ENCODE measurements around the gene ZNF30. TPM values are rescaled to one million over a fixed set of nuclear protein-coding genes. Genes with fewer than 3 reads are reported as not detected.

Gene ZNF30
- total RNA-seq, 2 experiments from 2014 or later: 4.2 to 4.4 TPM

- ATAC-seq (no peak), DNase-seq (no peak)
- ChIA-PET CTCF (interaction anchor here (1.3 kb wide), 1 partner anchor 124 kb away, joined by 4 read pairs; no protein-coding TSS in a partner anchor), POLR2A (no interaction called here)
- Mint-ChIP-seq H3K9me3 (peaks cover 48% of the 10 kb centered on the region), H3K4me1 (ENCODE audit: low read depth) (no peaks in the 10 kb centered on the region), H3K27me3 (no peaks in the 10 kb centered on the region), H3K36me3 (ENCODE audit: low read depth) (peaks cover 61% of the 10 kb centered on the region), H3K4me3 (no peak overlapping the region), H3K27ac (no peak overlapping the region)
- intact Hi-C loops (cut with micrococcal nuclease): no loop called here
- TF ChIP-seq, protein P1, sequence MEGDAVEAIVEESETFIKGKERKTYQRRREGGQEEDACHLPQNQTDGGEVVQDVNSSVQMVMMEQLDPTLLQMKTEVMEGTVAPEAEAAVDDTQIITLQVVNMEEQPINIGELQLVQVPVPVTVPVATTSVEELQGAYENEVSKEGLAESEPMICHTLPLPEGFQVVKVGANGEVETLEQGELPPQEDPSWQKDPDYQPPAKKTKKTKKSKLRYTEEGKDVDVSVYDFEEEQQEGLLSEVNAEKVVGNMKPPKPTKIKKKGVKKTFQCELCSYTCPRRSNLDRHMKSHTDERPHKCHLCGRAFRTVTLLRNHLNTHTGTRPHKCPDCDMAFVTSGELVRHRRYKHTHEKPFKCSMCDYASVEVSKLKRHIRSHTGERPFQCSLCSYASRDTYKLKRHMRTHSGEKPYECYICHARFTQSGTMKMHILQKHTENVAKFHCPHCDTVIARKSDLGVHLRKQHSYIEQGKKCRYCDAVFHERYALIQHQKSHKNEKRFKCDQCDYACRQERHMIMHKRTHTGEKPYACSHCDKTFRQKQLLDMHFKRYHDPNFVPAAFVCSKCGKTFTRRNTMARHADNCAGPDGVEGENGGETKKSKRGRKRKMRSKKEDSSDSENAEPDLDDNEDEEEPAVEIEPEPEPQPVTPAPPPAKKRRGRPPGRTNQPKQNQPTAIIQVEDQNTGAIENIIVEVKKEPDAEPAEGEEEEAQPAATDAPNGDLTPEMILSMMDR (IDR thresholded peaks at IDR 0.05): no peak
Observed at GRCh38 chr19:34943861-34944573, 17.3 kb downstream of the ZNF30 start.

DNA sequence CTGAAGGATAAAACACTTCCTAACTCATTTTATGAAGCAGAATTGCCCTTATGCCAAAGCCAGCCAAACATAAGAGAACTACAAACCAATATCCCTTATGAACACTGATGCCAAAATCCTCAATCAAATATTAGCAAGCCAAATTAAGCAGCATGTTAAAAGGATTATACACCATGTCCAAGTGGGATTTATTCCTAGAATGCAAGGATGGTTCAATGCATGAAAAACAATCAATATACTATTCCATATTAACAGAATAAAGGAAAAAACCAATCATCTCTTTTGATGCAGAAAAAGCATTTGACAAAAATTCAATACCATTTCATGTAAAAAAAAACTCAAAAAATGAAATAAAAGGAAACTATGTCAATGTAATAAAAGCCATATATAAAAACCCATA, 26.4 kb downstream of the ZNF30 start:
- no peaks in the 10 kb centered on the region for H3K4me1 Mint-ChIP-seq (ENCODE audit: low read depth)
- ATAC-seq (no peak), DNase-seq (no peak)
- intact Hi-C loops (cut with micrococcal nuclease): no loop called here
- no peak overlapping the region for H3K4me3 Mint-ChIP-seq
- ChIA-PET CTCF (no interaction called here), POLR2A (interaction anchor here (1.1 kb wide), 1 partner anchor 9 kb away, joined by 4 read pairs; no protein-coding TSS in a partner anchor)
- no peak overlapping the region for H3K27ac Mint-ChIP-seq
- H3K9me3 Mint-ChIP-seq: peaks cover 55% of the 10 kb centered on the region
- TF ChIP-seq, protein P1 (IDR thresholded peaks at IDR 0.05): no peak
- H3K36me3 Mint-ChIP-seq (ENCODE audit: low read depth): peaks cover 68% of the 10 kb centered on the region
- no peaks in the 10 kb centered on the region for H3K27me3 Mint-ChIP-seq

- peaks cover 71% of the 10 kb centered on the region for H3K9me3 Mint-ChIP-seq
- TF ChIP-seq, protein P1 (IDR thresholded peaks at IDR 0.05): no peak
- peaks cover 90% of the 10 kb centered on the region for H3K36me3 Mint-ChIP-seq (ENCODE audit: low read depth)
- peaks cover 18% of the 10 kb centered on the region for H3K4me1 Mint-ChIP-seq (ENCODE audit: low read depth)
- ATAC-seq (no peak), DNase-seq (no peak)
- no peak overlapping the region for H3K27ac Mint-ChIP-seq
- no peaks in the 10 kb centered on the region for H3K27me3 Mint-ChIP-seq
- ChIA-PET POLR2A (interaction anchor here (1.1 kb wide), 1 partner anchor 57 kb away, joined by 3 read pairs; no protein-coding TSS in a partner anchor), CTCF (no interaction called here)
- no peak overlapping the region for H3K4me3 Mint-ChIP-seq
- intact Hi-C loops (cut with micrococcal nuclease): no loop called here
Observed at GRCh38 chr19:34957830-34958751, 31.4 kb downstream of the ZNF30 start.

- H3K36me3 Mint-ChIP-seq (ENCODE audit: low read depth): peaks cover 85% of the 10 kb centered on the region
- H3K27ac Mint-ChIP-seq: no peak overlapping the region
- POLR2A ChIA-PET: interaction anchor here (1.1 kb wide), 1 partner anchor 56 kb away, joined by 3 read pairs; no protein-coding TSS in a partner anchor
- no peak overlapping the region for H3K4me3 Mint-ChIP-seq
- TF ChIP-seq, protein P1 (IDR thresholded peaks at IDR 0.05): no peak
- no peaks in the 10 kb centered on the region for H3K27me3 Mint-ChIP-seq
- no peak for ATAC-seq
- intact Hi-C loops (cut with micrococcal nuclease): no loop called here
- peaks cover 65% of the 10 kb centered on the region for H3K9me3 Mint-ChIP-seq
- H3K4me1 Mint-ChIP-seq (ENCODE audit: low read depth): peaks cover 20% of the 10 kb centered on the region
- CTCF ChIA-PET: no interaction called here
- DNase-seq: no peak
Observed at GRCh38 chr19:34959021-34959420, 32.3 kb downstream of the ZNF30 start.

All from activated CD8-positive, alpha-beta T cell treated with anti-CD3 and anti-CD28 coated beads for 36 hours (primary cell).